CD4-positive, alpha-beta memory T cell (primary cell): ENCODE measurements around the gene FAM161B. TPM values are rescaled to one million over a fixed set of nuclear protein-coding genes. Genes with fewer than 3 reads are reported as not detected.
"Not testable (repeated sequence)": the region's sequence is repeated elsewhere in the genome, so short reads cannot be mapped to it uniquely, and the experiment has no call there.

Source experiments
- CTCF ChIA-PET: fragments of 350-600 bp; sonication (Branson Sonifier 250); formaldehyde crosslinking; loops from one replicate; lab custom pipeline; 2021; ENCODE audit warnings: inconsistent platforms; ENCODE audit not compliant: partially characterized antibody; lab: Charles Lee
- POLR2A ChIA-PET: fragments of 350-600 bp; sonication (Branson Sonifier 250); formaldehyde crosslinking; loops from one replicate; lab custom pipeline; 2021; ENCODE audit not compliant: partially characterized antibody; lab: Charles Lee
- DNase-seq, 5 donors: peaks; one replicate each; pipeline versions ENCODE4 v3.0.0 to v3.0.0-alpha.2; 2020 to 2022; ENCODE audit warnings: mixed read lengths in 1 of 5
- H3K27ac ChIP-seq: one replicate; pipeline ENCODE4 v1.7.0; 2013; ENCODE audit warnings: low read depth, low read length
- H3K27me3 ChIP-seq: 2 replicates; pipeline ENCODE4 v1.7.0; 2013; ENCODE audit warnings: mild to moderate bottlenecking, low read length, moderate library complexity; ENCODE audit not compliant: insufficient read depth
- H3K36me3 ChIP-seq: 2 replicates; pipeline ENCODE4 v1.7.0; 2013; ENCODE audit warnings: mild to moderate bottlenecking, low read length, moderate library complexity; ENCODE audit not compliant: insufficient read depth
- H3K4me1 ChIP-seq: 2 replicates; pipeline ENCODE4 v1.7.0; 2013; ENCODE audit warnings: mild to moderate bottlenecking, low read length, moderate library complexity; ENCODE audit not compliant: insufficient read depth
- H3K4me3 ChIP-seq, 2 donors: one replicate each; pipeline ENCODE4 v1.7.0; 2013; ENCODE audit warnings: low read length in 2 of 2, mild to moderate bottlenecking in 1 of 2
- H3K9me3 ChIP-seq, 2 donors: one replicate each; pipeline ENCODE4 v1.7.0; 2013; ENCODE audit warnings: low read length in 2 of 2, control low read depth in 1 of 2; ENCODE audit not compliant: control insufficient read depth in 1 of 2
- H3K27ac Mint-ChIP-seq, 7 donors: one replicate each; pipeline ENCODE4 v1.8.0; 2020 to 2021; ENCODE audit warnings: mixed read lengths in 7 of 7, mild to moderate bottlenecking in 6 of 7, inconsistent platforms in 3 of 7, moderate library complexity in 3 of 7
- H3K27me3 Mint-ChIP-seq, 2 donors: one replicate each; pipeline ENCODE4 v1.8.0; 2020 to 2021; ENCODE audit warnings: mixed read lengths in 2 of 2
- H3K36me3 Mint-ChIP-seq, 2 donors: one replicate each; pipeline ENCODE4 v1.8.0; 2020 to 2021; ENCODE audit warnings: mixed read lengths in 2 of 2, inconsistent platforms in 1 of 2, mild to moderate bottlenecking in 1 of 2
- H3K4me1 Mint-ChIP-seq, 4 donors: one replicate each; pipeline ENCODE4 v1.8.0; 2020 to 2021; ENCODE audit warnings: mixed read lengths in 4 of 4, mild to moderate bottlenecking in 1 of 4
- H3K4me3 Mint-ChIP-seq, 8 donors: one replicate each; pipeline ENCODE4 v1.8.0; 2020 to 2021; ENCODE audit warnings: mixed read lengths in 8 of 8, mild to moderate bottlenecking in 7 of 8, moderate library complexity in 6 of 8, inconsistent platforms in 3 of 8
- H3K9me3 Mint-ChIP-seq, 8 donors: one replicate each; pipeline ENCODE4 v1.8.0; 2020 to 2021; ENCODE audit warnings: mixed read lengths in 8 of 8, mild to moderate bottlenecking in 5 of 8, inconsistent platforms in 3 of 8, moderate library complexity in 1 of 8
- intact Hi-C: fragments of 100-400 bp; cut with micrococcal nuclease; formaldehyde crosslinking; loops from one replicate; pipeline ENCODE4 v1.15.1; 2023
- polyA plus RNA-seq, 2 donors: library from polyadenylated mRNA; unstranded; fragments of 300-500 nt; fragmentation: Illumina TruSeq; gene quantifications; one replicate each; pipeline ENCODE4 v1.2.3, GENCODE V29; 2021
- total RNA-seq, 2 experiments: library from RNA; stranded (reverse); gene quantifications; one replicate each; pipeline ENCODE4 v1.2.3, GENCODE V29; 2021

The FAM161B gene
- total and polyA plus RNA-seq, 4 experiments from 2014 or later = 0.59 to 6.5 (median 4.8) TPM

DNA sequence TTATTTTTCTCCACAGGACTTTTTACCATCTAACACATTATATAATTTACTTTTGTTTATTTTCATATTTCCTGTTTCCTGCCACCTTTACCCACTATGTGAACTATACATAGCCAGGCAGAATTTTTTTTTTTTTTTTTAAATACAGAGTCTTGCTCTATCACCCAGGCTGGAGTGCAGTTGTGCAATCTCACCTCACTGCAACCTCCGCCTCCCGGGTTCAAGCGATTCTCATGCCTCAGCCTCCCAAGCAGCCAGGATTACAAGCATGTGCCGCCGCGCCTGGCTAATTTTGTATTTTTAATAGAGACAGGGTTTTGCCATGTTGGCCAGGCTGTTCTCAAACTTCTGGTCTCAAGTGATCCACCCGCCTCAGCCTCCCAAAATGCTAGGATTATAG lies 45.0 kb upstream of the FAM161B start:
- H3K4me3 ChIP-seq, H3K4me1 ChIP-seq, H3K4me1 Mint-ChIP-seq, H3K27me3 Mint-ChIP-seq, H3K4me3 Mint-ChIP-seq, CTCF ChIA-PET, DNase-seq, POLR2A ChIA-PET, H3K9me3 Mint-ChIP-seq, H3K36me3 ChIP-seq, H3K27me3 ChIP-seq, H3K9me3 ChIP-seq, intact Hi-C loops, H3K27ac ChIP-seq, H3K27ac Mint-ChIP-seq: not testable (repeated sequence)
- peaks cover 2 to 13% of the 10 kb centered on the region in 2 donors for H3K36me3 Mint-ChIP-seq

DNA sequence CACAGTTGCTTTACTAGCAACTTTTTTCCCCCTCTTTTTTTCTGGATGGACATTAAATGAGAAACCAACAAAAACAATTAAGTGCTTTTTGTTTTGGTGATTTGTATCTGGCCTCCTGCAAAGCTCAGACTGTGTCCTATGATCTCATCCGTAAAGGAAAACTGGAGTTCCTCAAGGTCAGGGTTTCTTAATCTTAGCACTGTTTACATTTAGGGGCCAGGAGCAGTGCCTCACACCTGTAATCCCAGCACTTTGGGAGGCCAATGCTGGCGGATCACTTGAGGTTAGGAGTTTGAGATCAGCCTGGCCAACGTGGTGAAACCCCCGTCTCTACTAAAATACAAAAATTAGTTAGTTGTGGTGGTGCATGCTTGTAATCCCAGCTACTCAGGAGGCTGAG lies 41.2 kb upstream of the FAM161B start:
- Histone ChIP-seq H3K27ac (no peak overlapping the region), H3K9me3 (no peaks in the 10 kb centered on the region), H3K4me3 (no peak overlapping the region), H3K27me3 (no peaks in the 10 kb centered on the region), H3K36me3 (no peaks in the 10 kb centered on the region), H3K4me1 (no peaks in the 10 kb centered on the region)
- H3K36me3 Mint-ChIP-seq = peaks cover 15 to 22% of the 10 kb centered on the region in 2 donors
- H3K27ac Mint-ChIP-seq = no peak overlapping the region
- H3K9me3 Mint-ChIP-seq = no peaks in the 10 kb centered on the region
- no peak for DNase-seq
- intact Hi-C loops = no loop called here
- H3K4me1 Mint-ChIP-seq = peaks cover 0 to 3% (median 0%) of the 10 kb centered on the region in 4 donors
- no peaks in the 10 kb centered on the region for H3K27me3 Mint-ChIP-seq
- POLR2A ChIA-PET = no interaction called here
- no peak overlapping the region for H3K4me3 Mint-ChIP-seq
- CTCF ChIA-PET = no interaction called here

DNA sequence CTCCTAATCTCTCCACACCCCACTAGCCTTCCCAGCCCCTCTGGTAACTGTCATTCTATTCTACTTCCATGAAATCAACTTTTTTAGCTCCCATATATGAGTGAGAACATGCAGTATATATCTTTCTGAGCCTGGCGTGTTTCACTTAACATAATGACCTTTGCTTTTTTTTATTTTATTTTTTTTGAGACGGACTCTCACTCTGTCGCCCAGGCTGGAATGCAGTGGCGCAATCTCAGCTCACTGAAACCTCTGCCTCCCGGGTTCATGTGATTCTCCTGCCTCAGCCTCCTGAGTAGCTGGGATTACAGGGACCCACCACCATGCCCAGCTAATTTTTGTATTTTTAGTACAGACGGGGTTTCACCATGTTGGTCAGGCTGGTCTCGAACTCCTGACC lies 38.8 kb upstream of the FAM161B start:
- H3K9me3 ChIP-seq, H3K36me3 ChIP-seq, H3K4me3 ChIP-seq, H3K27ac Mint-ChIP-seq, H3K9me3 Mint-ChIP-seq, H3K4me3 Mint-ChIP-seq, POLR2A ChIA-PET, DNase-seq, H3K4me1 ChIP-seq, H3K4me1 Mint-ChIP-seq, H3K27me3 ChIP-seq, intact Hi-C loops, H3K27me3 Mint-ChIP-seq, H3K27ac ChIP-seq, CTCF ChIA-PET: not testable (repeated sequence)
- peaks cover 26 to 28% of the 10 kb centered on the region in 2 donors for H3K36me3 Mint-ChIP-seq

DNA sequence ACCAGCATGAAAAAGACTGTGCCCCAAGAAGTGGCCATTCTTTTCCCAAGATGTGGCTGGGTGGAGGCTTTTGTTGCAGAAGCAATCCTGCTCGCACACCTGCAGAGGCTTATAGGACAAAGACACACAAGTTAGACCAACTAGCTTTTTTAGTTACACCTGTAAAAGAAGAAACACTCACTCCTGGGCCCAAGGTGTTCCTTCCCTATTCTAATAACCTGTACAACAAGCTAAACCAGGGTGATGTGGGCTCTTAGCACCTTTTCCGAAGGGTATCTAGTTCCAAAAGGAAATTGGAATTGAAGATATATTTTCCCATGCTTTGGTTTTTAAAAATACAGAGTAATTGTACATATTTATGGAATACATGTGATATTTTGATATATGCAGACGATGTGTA lies 38.2 kb upstream of the FAM161B start:
- no peak overlapping the region for H3K27ac Mint-ChIP-seq
- no peaks in the 10 kb centered on the region for H3K9me3 ChIP-seq
- CTCF ChIA-PET = no interaction called here

DNA sequence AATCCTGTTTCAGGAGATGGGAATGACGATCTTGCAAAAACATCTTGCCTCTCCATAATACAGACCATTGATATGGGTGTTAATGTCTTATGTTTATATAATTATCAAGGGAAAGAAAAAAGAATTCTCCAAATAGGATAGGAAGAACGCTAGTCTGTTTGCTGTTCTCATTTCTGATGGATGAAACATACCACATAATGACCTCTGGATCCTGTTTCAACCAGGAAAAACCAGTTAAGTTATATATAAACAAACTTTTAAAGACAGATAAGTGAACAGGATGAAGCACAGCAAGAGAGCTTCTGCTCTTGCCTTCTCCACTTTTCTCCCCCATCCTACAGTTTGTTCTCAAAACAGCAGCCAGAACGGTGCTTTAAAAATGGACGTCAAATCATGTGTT lies 28.0 kb upstream of the FAM161B start:
- H3K9me3 ChIP-seq = no peaks in the 10 kb centered on the region
- DNase-seq = no peak
- Mint-ChIP-seq H3K4me1 (no peaks in the 10 kb centered on the region), H3K4me3 (no peak overlapping the region), H3K27ac (no peak overlapping the region), H3K36me3 (peaks cover 7 to 22% of the 10 kb centered on the region in 2 donors), H3K9me3 (no peaks in the 10 kb centered on the region), H3K27me3 (no peaks in the 10 kb centered on the region)
- H3K4me3 ChIP-seq = no peak overlapping the region
- no peak overlapping the region for H3K27ac ChIP-seq
- intact Hi-C loops = no loop called here
- ChIA-PET CTCF (no interaction called here), POLR2A (no interaction called here)
- peaks cover 3% of the 10 kb centered on the region for H3K36me3 ChIP-seq
- H3K27me3 ChIP-seq = no peaks in the 10 kb centered on the region
- H3K4me1 ChIP-seq = no peaks in the 10 kb centered on the region

More for the DNA sequence above, 38.2 kb upstream of the FAM161B start:
- Mint-ChIP-seq H3K36me3 (peaks cover 26 to 28% of the 10 kb centered on the region in 2 donors), H3K4me3 (no peak overlapping the region), H3K27me3 (no peaks in the 10 kb centered on the region), H3K4me1 (no peaks in the 10 kb centered on the region), H3K9me3 (no peaks in the 10 kb centered on the region)
- Histone ChIP-seq H3K4me3 (no peak overlapping the region), H3K4me1 (no peaks in the 10 kb centered on the region), H3K27ac (no peak overlapping the region), H3K36me3 (no peaks in the 10 kb centered on the region), H3K27me3 (no peaks in the 10 kb centered on the region)
- POLR2A ChIA-PET = no interaction called here
- DNase-seq = no peak
- intact Hi-C loops = no loop called here

DNA sequence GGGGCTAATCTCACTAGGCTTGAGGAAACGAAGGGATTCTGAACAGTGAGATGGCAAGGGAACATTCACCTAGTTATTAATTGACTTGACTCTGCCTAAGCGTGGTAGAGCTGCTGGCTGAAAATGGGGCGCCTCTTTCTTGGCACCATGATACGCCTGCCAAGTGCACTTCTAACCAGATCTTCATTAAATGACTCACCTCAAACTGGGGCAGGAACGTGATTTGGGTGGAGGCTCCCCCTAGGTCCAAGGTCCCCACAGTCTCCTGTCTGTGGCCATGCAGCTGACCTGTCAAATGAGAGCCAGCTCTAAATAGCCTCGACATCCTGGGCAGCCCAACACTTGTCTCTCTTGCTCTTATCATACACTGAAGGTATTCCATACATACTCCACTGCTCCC lies 26.2 kb upstream of the FAM161B start:
- Histone ChIP-seq H3K4me3 (no peak overlapping the region), H3K27ac (no peak overlapping the region), H3K9me3 (no peaks in the 10 kb centered on the region), H3K27me3 (no peaks in the 10 kb centered on the region), H3K4me1 (no peaks in the 10 kb centered on the region), H3K36me3 (peaks cover 3% of the 10 kb centered on the region)
- Mint-ChIP-seq H3K36me3 (peaks cover 21 to 33% of the 10 kb centered on the region in 2 donors), H3K27ac (peak overlapping the region in 2 of 7 donors; percentile 15 to 62), H3K4me3 (no peak overlapping the region), H3K9me3 (no peaks in the 10 kb centered on the region), H3K4me1 (no peaks in the 10 kb centered on the region), H3K27me3 (no peaks in the 10 kb centered on the region)
- CTCF ChIA-PET = interaction anchor here (0.7 kb wide), 1 partner anchor 53 kb away, joined by 3 read pairs; no protein-coding TSS in a partner anchor
- POLR2A ChIA-PET = no interaction called here
- intact Hi-C loops = no loop called here
- DNase-seq = no peak

DNA sequence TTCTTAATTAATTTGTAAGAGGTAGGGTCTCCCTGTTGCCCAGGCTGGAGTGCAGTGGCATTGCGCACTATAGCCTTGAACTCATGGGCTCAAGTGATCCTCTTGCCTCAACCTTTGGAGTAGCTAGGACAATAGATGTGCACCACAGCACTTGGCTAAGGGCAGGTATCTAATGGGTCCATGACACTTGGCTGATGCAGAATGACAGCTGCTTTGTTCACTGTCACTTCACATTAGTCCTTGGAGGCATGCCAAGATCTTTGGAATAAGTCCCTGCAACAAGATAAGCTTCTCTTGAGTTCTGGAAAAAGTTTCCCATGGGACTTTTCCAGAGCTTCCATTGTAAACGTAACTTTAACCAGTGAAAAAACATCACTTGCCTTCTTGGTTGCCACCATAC lies 23.6 kb upstream of the FAM161B start:
- Mint-ChIP-seq H3K4me1 (no peaks in the 10 kb centered on the region), H3K36me3 (peaks cover 23 to 46% of the 10 kb centered on the region in 2 donors), H3K27ac (no peak overlapping the region), H3K9me3 (no peaks in the 10 kb centered on the region), H3K27me3 (no peaks in the 10 kb centered on the region), H3K4me3 (no peak overlapping the region)
- no peak overlapping the region for H3K4me3 ChIP-seq
- H3K27ac ChIP-seq = no peak overlapping the region
- DNase-seq = no peak
- no peaks in the 10 kb centered on the region for H3K9me3 ChIP-seq
- intact Hi-C loops = no loop called here
- ChIA-PET POLR2A (no interaction called here), CTCF (interaction anchor here (0.7 kb wide), 1 partner anchor 48 kb away, joined by 3 read pairs; no protein-coding TSS in a partner anchor)
- H3K36me3 ChIP-seq = peaks cover 3% of the 10 kb centered on the region
- H3K27me3 ChIP-seq = no peaks in the 10 kb centered on the region
- H3K4me1 ChIP-seq = no peaks in the 10 kb centered on the region

DNA sequence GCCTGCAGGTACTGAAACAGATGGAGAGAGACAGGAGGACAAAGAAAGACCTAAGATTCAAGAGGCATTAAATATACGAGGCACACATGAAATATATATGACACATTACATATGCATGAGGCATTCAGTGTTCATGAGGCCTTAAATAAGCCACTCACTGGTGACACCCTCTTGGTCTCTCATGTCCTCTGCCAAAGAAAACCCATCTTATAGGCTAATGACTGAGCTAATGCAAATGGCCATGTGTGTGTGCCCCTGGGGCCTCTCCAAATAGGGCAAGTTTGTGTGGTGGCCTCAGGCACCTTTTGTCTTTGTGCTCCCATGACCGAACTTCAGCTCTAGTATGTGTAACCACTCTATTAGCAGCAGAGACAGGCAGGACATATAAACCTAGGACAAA lies 19.0 kb upstream of the FAM161B start:
- no peaks in the 10 kb centered on the region for H3K4me1 Mint-ChIP-seq
- H3K9me3 ChIP-seq = no peaks in the 10 kb centered on the region
- H3K36me3 ChIP-seq = peaks cover 3% of the 10 kb centered on the region
- no peak overlapping the region for H3K4me3 Mint-ChIP-seq
- intact Hi-C loops = no loop called here
- CTCF ChIA-PET = no interaction called here
- H3K27ac ChIP-seq = no peak overlapping the region
- no peaks in the 10 kb centered on the region for H3K4me1 ChIP-seq
- POLR2A ChIA-PET = no interaction called here
- H3K9me3 Mint-ChIP-seq = no peaks in the 10 kb centered on the region
- DNase-seq = no peak
- no peaks in the 10 kb centered on the region for H3K27me3 Mint-ChIP-seq
- H3K27ac Mint-ChIP-seq = peak overlapping the region in 1 of 7 donors; percentile 15
- no peak overlapping the region for H3K4me3 ChIP-seq
- H3K27me3 ChIP-seq = no peaks in the 10 kb centered on the region
- H3K36me3 Mint-ChIP-seq = peaks cover 26 to 44% of the 10 kb centered on the region in 2 donors
